ENCODE data around the gene PEA15.

DNA sequence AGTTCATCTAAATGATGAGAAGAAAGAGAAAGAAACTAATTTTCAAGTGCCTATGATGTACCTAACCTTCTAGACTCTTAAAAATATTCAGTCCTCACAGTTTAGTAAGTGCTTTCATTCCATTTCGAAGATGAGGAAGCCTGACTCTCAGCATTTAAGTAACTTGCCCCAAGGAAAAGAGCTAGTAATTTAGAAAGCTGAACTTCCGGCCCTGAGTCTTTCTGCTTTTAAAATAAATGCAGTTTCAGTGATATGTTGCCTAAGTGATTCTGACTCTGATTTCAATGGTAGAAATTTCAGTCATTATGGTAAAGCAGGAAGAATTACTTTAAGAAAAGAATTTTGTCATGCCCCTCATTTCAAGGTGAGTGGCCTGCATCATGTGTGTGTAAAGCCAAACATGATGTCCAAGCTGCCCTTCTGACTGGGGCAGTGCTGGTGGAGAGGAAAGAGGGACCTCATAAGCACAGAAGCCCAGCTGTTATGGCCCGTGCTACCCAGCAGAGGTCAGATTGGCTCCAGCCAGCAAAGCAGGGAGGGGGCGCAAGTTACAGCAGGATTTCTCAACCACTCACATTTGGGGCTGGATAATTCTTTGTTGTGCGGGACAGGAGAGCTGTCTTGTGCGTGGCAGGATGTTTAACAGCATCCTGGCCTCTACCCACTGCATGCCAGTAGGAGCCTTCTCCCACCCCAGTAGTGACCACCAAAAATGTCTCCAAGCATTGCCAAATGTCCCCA is 43.0 kb upstream of the PEA15 start:
- TF ChIP-seq EZH2phosphoT487 (IDR thresholded peaks at IDR 0.05) = no peak
- TF ChIP-seq, protein P1, sequence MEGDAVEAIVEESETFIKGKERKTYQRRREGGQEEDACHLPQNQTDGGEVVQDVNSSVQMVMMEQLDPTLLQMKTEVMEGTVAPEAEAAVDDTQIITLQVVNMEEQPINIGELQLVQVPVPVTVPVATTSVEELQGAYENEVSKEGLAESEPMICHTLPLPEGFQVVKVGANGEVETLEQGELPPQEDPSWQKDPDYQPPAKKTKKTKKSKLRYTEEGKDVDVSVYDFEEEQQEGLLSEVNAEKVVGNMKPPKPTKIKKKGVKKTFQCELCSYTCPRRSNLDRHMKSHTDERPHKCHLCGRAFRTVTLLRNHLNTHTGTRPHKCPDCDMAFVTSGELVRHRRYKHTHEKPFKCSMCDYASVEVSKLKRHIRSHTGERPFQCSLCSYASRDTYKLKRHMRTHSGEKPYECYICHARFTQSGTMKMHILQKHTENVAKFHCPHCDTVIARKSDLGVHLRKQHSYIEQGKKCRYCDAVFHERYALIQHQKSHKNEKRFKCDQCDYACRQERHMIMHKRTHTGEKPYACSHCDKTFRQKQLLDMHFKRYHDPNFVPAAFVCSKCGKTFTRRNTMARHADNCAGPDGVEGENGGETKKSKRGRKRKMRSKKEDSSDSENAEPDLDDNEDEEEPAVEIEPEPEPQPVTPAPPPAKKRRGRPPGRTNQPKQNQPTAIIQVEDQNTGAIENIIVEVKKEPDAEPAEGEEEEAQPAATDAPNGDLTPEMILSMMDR (IDR thresholded peaks at IDR 0.05) = peak; percentile 73
- TF ChIP-seq EZH2 (IDR thresholded peaks at IDR 0.05) = no peak
